GM19463 (cell line): ENCODE measurements around the gene HRK.

Experiments used
- ATAC-seq: cut with Tn5 transposase; IDR thresholded peaks from one replicate; pipeline ENCODE4 v1.9.1; 2021; ENCODE audit warnings: mild to moderate bottlenecking, moderate library complexity; ENCODE audit not compliant: unreplicated experiment

HRK gene

GRCh38 chr12:116881325-116881876 is at the start of gene HRK:
Gene HRK, minus strand, starts transcription at chr12:116881441. Its CDS starts 134 bp downstream, at chr12:116881307.
- no peak for ATAC-seq

GRCh38 chr12:116929885-116930284 is 48.6 kb upstream of the HRK start:
- no peak for ATAC-seq

- no peak for ATAC-seq
These were observed 47.3 kb upstream of the HRK start for GRCh38 chr12:116928504-116928903.

GRCh38 chr12:116927244-116927940 is 46.2 kb upstream of the HRK start:
- ATAC-seq: no peak

- no peak for ATAC-seq
These were observed 45.3 kb upstream of the HRK start for GRCh38 chr12:116926283-116927243.

GRCh38 chr12:116924558-116925453 is 43.6 kb upstream of the HRK start:
- peak; percentile 76 for ATAC-seq

- ATAC-seq: peak; percentile 52
These were observed 41.1 kb upstream of the HRK start for GRCh38 chr12:116922194-116922897.

GRCh38 chr12:116920939-116921338 is 39.7 kb upstream of the HRK start:
- no peak for ATAC-seq

GRCh38 chr12:116919706-116920485 is 38.7 kb upstream of the HRK start:
- no peak for ATAC-seq

- no peak for ATAC-seq
These were observed 38.0 kb upstream of the HRK start for GRCh38 chr12:116919247-116919661.

GRCh38 chr12:116918464-116918863 is 37.2 kb upstream of the HRK start:
- no peak for ATAC-seq

GRCh38 chr12:116916714-116917114 is 35.5 kb upstream of the HRK start:
- peak; percentile 97 for ATAC-seq

GRCh38 chr12:116916122-116916521 is 34.9 kb upstream of the HRK start:
- ATAC-seq: no peak

- no peak for ATAC-seq
These were observed 34.1 kb upstream of the HRK start for GRCh38 chr12:116915326-116915725.

- peak; percentile 93 for ATAC-seq
These were observed 29.6 kb upstream of the HRK start, which contains the start of gene FBXW8 for GRCh38 chr12:116910645-116911451. Gene FBXW8, plus strand, starts transcription at chr12:116910950. Its CDS starts 88 bp downstream, at chr12:116911038.

GRCh38 chr12:116910280-116910644 is 29.0 kb upstream of the HRK start:
- ATAC-seq: no peak

- ATAC-seq: no peak
These were observed 25.0 kb upstream of the HRK start for GRCh38 chr12:116906285-116906684.

- no peak for ATAC-seq
These were observed 22.6 kb upstream of the HRK start for GRCh38 chr12:116903818-116904217.
